GM18505 (cell line): ENCODE results near the gene NAA10.
"Not testable (repeated sequence)": the region's sequence is repeated elsewhere in the genome, so short reads cannot be mapped to it uniquely, and the experiment has no call there.

Experiments
- ATAC-seq: cut with Tn5 transposase; IDR thresholded peaks from one replicate; pipeline ENCODE4 v1.9.1; 2021; ENCODE audit not compliant: unreplicated experiment
- POLR2A ChIP-seq: IDR thresholded peaks from 4 replicates; pipeline ENCODE4 v1.6.1; 2011; ENCODE audit warnings: borderline replicate concordance; ENCODE audit not compliant: insufficient read depth, insufficient read length; ENCODE audit errors: extremely low read depth

Gene NAA10

GRCh38 chrX:153934762-153935325 lies at the start of gene NAA10:
Gene NAA10, minus strand, starts transcription at chrX:153935037. Its CDS starts 133 bp downstream, at chrX:153934904.
- peak; percentile 79 for ATAC-seq
- TF ChIP-seq POLR2A: peak; percentile 64

- no peak for TF ChIP-seq POLR2A
- ATAC-seq: no peak
Observed at GRCh38 chrX:153983321-153983801, 48.5 kb upstream of the NAA10 start.

- TF ChIP-seq POLR2A: no peak
Observed at GRCh38 chrX:153981771-153982533, 47.1 kb upstream of the NAA10 start.

GRCh38 chrX:153981231-153981630 lies 46.4 kb upstream of the NAA10 start:
- no peak for TF ChIP-seq POLR2A
- ATAC-seq: no peak

More at GRCh38 chrX:153981771-153982533, 47.1 kb upstream of the NAA10 start:
- ATAC-seq: no peak

- not testable (repeated sequence) for ATAC-seq
Observed at GRCh38 chrX:153980394-153980793, 45.6 kb upstream of the NAA10 start.

- ATAC-seq: no peak
- TF ChIP-seq POLR2A: no peak
Observed at GRCh38 chrX:153974726-153975286, 40.0 kb upstream of the NAA10 start.

GRCh38 chrX:153974003-153974725 lies 39.3 kb upstream of the NAA10 start:
- TF ChIP-seq POLR2A: no peak
- ATAC-seq: no peak

- TF ChIP-seq POLR2A: no peak
- ATAC-seq: no peak
Observed at GRCh38 chrX:153973127-153974002, 38.5 kb upstream of the NAA10 start.

- peak; percentile 59 for ATAC-seq
- peak; percentile 48 for TF ChIP-seq POLR2A
Observed at GRCh38 chrX:153972368-153973126, 37.7 kb upstream of the NAA10 start, which contains the start of gene TMEM187. Gene TMEM187, plus strand, starts transcription at chrX:153972754. Its CDS starts 9,309 bp downstream, at chrX:153982063.

- ATAC-seq: peak; percentile 47
- peak; percentile 36 for TF ChIP-seq POLR2A
Observed at GRCh38 chrX:153971450-153972367, 36.9 kb upstream of the NAA10 start, which contains the start of gene HCFC1. Gene HCFC1, minus strand, starts transcription at chrX:153971818. Its CDS starts 978 bp downstream, at chrX:153970840.

- ATAC-seq: peak; percentile 44
- TF ChIP-seq POLR2A: peak; percentile 65
Observed at GRCh38 chrX:153971124-153971449, 36.2 kb upstream of the NAA10 start.

- ATAC-seq: peak; percentile 2
- no peak for TF ChIP-seq POLR2A
Observed at GRCh38 chrX:153970357-153971123, 35.7 kb upstream of the NAA10 start.
